Left kidney (tissue), 2 donors: Measurements from ENCODE around the gene MAMLD1. TPM values are rescaled to one million over a fixed set of nuclear protein-coding genes. Genes with fewer than 3 reads are reported as not detected.

Experiments
- DNase-seq: peaks from one replicate; pipeline ENCODE4 v3.0.0-alpha.2; 2013
- polyA plus RNA-seq: library from polyadenylated mRNA; unstranded; fragments of 120-200 nt; gene quantifications from one replicate; pipeline ENCODE4 v1.2.1, GENCODE V29; 2013; ENCODE audit not compliant: insufficient read length

Gene MAMLD1
- polyA plus RNA-seq, 1 donor: 7.5 TPM

DNA sequence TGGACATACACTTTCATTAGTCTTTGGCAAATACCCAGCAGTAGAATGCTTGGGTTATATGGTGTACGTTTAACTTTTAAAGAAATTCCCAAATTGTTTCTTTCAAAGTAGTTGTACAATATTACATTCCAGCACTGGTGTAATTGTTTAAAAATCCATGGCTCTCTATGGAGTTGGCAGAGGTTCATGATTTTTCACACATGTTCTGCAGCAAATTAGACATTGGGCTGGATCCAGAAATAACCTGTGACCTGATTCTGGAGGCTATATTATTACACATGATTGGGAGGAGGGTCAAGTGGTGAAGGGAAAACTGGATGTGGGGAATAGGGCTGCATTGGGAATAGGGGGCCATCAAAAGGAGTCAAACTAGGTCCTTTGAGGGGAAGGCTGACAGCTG, 41.9 kb downstream of the MAMLD1 start:
- no peak for DNase-seq

DNA sequence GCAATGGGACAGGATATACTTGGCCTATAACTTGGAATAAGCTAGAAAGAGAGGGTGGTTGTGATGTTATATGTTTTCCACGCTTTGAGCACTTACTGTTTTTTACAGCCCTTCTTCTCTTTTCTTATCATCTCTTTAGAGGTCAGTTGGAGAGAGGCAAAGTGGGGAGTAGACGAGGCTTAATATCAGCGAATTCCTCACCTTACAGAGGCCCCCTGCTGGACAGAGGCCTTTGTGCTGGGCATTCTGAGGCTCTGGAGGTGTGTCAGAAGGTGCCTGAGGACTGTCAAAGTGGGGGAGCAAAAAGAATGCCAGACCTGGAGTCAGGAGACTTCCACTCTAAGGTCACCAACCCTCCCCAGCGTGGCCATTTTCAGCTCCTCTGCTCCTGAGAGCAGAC, 42.5 kb downstream of the MAMLD1 start:
- no peak for DNase-seq

DNA sequence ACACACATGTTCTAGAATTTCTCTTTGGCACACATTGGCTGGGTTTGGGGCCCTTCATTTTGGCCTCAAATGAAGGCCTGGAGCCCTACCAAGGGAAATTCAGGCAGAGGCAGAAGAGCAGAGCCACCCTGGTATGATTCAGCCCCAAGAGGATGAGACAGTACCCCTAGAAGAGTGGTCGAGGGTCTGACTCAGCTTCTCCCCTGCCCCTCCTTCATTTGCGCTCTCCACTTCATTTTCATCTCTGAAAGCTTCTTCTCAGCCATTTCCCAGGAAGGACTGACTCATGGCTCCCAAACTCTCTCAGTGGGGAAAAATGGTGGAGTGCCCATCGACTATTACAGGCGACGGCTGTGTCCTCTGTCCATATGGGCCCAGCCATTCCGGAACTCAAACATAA, 43.5 kb downstream of the MAMLD1 start:
- DNase-seq: no peak

DNA sequence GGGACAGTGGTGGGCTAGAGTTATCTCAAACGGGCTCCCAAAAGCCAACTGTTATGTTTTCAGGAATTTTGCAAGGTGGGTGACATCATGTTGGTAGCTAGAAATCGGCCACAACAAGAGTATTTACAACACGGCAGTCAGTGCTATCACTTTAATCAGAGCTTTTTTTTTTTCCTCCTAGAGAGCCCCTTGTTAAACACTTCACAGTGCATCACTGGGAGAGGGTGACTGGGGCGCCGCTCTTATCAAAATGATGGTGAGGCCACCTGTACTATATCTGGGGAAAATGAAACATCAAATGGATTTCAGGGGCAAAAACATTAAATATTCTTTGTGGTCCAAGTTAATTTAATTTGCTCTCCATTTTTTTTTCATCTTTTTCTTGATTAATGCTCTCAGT, 44.9 kb downstream of the MAMLD1 start:
- no peak for DNase-seq

DNA sequence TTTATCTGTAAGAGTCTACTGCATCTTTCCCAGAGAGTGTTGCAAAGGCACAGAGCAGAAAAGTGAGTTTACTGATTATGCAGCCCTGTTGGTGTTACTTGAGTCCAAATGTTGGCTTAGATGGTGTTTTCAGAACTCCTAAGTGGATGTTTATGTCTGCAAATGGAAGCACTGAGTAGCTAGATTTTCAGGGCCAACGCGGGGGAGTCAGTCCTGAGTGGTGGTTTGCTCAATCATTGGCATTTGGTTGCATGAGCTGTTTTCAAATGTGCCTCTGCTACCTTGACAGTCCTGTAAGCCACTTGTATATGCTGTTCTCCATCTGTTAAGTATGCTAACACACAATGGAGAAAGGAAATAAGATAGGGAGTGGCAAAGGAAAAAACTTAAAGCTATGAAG, 45.4 kb downstream of the MAMLD1 start:
- DNase-seq: no peak

DNA sequence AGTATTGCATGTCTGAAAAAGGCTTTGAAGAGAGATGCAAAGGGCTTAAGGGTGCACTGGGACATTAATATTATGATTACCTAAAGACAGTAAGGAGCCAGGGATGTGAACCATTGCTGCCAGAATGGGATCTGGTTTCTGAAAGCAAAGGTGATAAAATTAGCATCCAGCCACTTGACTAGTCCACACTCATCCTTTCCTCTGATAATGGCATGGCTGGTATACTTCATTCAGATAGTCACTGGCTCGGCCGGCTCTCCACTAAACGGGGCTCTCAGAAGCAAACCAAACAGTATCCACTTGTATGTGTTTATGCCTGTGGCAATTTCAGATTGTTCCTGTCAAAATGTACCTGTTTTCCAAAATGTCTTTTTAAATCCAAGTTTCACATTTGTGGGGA, 46.4 kb downstream of the MAMLD1 start:
- no peak for DNase-seq

DNA sequence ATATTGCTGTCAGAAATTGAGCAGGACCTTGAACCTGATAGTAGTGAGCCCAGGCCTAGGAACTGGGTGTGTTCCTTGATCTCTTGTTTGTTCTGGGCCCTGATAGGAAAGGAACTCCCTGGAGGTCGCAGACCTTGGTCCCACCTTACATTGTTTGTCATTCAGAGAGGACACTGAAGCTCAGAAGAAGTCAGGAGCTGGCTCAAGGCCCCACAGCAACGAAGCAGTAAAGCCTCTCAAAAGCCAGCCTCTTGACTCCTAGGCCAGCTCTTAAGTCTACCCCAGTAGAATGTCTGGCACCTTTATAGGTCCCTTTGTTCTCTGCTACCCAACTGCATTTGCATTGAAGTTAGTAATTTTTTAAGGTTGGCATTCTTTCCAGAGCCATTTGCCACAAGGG, 46.8 kb downstream of the MAMLD1 start:
- DNase-seq: no peak

DNA sequence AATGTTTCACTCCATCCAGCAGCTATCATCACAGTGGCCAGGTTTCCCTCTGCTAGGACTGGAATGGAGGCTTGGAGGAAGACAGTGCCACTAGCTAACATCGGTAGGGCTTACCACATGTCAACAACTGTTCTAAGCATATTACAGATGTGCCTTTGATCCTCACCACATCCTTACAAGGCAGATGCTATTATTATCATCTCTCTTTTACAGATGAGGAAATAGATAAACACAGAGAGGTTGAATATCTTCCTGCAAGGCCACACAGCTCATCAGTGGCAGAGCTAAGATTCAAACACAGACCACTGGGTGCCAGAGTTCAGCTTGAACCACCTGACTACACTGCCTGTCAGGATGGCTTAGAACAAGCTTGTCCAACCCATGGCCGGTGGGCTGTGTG, 47.4 kb downstream of the MAMLD1 start:
- DNase-seq: no peak

DNA sequence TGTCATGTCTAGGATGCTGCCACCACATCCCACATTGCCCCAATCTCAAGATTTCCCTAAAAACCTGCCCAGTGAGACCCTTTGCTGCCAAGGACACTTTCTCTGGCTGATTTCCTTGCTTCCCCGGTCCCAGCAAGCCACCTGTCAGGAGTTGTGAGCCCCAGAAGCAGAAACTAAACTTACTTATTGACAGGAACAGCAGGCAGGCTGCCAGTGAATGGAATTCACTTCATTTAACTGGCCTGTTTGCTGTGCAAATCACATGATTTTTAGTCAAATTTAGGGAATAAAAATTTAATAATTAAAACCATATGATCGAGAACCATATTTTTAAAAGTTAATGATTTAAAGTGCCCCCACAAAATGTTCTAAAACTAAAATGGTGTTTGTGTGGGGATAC, 48.5 kb downstream of the MAMLD1 start:
- no peak for DNase-seq

DNA sequence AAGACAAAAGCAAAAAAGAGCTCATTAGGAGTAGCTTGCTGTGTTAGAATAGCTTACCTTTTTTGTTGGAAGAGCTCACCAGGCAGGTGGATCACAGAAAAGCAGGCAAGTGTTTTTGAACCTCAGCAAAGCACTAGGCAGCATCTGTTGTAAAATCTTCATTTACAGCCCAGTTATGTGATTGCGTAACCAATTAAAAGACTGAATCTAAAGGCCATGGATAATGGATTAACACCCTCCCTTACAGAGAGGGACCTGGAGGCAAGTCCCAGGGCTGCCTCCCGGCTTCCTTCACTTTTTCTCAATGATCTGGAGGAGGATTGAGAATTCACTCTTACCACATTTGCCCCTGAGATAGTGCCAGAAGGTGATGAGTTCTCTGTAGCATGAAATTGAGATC, 51.1 kb downstream of the MAMLD1 start:
- DNase-seq: no peak

DNA sequence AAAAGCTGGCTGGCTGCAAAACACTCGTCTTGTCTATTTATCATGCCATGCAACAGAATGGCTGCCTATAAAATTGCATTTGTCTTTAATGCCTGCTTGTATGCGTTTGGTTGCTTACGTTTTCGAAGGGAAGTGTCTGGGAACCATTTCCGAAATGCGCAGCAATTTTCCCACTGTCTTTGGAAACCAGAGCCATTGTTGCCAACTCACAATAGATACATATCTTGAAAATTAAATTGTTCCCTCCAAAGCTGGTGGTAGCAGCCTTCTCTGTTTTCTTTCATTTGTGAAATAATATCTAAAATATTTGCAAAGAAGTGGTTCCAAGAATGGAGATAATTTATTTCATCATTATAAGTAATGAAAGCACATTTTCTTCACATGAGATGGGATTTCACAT, 53.4 kb downstream of the MAMLD1 start:
- DNase-seq: no peak

DNA sequence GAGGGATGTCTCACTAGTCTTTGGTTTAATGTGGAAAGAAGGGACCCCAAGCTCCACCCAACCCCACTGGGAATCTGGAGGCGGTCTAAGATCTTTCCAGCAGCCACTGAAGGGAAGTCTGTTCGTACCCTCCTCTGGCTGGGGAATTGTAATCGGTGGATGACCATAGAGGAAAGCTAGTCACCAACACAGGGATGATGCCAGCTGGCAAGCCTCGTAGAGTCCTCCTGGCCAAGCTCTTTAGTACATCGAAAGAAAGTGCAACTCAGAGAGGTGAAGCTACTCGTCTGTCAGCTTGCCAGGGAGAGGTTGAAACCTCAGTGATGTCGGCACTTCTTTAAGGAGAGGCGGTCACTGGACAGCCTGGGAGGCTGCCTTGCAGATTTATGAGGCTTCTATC, 58.7 kb downstream of the MAMLD1 start:
- no peak for DNase-seq

DNA sequence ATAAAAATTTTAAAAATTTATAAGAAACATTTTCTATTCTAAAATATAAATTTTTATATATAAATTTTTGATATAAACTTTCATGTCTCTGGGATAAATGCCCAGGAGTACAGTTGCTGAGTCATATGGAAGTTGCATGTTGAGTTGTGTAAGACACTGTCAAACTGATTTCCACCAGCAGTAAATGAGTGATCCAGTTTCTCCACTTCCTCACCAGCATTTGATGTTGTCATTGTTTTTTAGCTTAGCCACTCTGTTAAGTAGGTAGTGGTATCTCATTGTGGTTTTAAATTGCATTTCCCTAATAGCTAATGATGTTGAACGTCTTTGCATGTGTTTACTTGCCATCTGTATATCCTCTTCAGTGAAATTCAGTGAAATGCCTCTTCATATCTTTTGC, 66.5 kb downstream of the MAMLD1 start:
- no peak for DNase-seq

DNA sequence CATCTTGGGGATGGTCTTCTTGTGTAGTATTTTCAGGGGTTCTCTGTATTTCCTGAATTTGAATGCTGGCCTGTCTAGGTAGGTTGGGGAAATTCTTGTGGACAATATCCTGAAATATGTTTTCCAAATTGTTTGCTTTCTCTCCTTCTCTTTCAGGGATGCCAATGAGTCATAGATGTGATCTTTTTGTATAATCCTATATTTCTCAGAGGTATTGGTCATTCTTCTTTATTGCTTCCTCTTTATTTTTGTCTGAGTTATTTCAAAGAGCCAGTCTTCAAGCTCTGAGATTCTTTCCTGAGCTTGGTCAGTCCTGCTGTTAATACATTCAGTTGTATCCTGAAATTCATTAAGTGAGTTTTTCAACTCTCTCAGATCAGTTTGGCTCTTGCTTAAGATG, 73.1 kb downstream of the MAMLD1 start:
- no peak for DNase-seq

DNA sequence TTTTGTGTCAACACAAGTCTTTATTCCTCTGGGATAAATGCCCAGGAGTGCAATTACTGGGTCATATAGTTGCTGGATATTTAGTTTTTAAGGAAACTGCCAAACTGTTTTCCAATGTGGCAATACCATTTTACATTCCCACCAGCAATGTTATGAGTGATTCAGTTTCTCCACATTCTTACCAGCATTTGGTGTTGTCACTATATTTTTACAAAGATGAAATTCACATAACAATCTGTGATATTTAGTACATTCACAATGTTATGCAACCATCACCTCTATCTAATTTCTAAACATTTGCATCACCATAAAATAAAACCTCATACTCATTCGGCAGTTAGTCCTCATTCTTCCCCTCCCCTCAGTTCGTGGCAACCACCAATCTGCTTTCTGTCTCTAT, 75.0 kb downstream of the MAMLD1 start:
- no peak for DNase-seq

DNA sequence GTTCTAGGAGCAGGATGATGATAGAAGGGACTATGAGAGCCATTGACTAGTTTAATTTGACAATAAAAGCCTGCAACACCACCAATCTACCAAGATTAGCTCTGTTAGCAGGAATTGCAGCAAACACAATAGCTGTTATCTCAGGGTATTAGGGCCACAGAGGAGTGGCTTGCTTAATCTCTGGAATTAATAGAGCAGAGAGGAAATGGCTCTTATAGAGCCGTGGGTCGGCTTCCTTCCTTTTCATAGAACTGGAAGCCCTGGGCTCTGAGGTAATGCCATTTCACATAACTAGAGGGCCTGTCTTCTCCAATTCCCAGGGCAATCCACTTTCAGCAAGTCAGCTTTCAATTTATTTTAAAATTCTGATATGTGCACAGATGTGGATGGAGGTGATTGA, 83.0 kb downstream of the MAMLD1 start:
- DNase-seq: no peak

DNA sequence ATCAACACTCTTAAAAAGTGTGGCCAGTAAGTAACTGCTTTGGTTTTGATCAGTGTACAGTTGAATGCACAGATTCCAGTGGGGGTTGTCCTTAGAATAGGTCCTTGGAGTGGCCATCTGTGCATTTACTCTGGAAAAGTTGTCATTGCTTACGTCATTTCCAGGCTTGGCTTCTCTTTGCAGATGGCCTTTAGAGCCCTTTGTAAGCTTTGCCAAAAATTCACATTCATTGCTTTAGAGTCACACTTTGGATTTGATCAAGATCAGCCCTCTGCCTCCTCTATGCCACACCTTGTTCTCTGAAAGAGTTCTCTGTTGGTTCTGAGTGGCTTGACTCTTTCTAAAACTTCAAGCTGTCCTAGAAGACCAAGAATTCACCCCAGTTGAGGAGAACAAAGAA, 83.9 kb downstream of the MAMLD1 start:
- no peak for DNase-seq

DNA sequence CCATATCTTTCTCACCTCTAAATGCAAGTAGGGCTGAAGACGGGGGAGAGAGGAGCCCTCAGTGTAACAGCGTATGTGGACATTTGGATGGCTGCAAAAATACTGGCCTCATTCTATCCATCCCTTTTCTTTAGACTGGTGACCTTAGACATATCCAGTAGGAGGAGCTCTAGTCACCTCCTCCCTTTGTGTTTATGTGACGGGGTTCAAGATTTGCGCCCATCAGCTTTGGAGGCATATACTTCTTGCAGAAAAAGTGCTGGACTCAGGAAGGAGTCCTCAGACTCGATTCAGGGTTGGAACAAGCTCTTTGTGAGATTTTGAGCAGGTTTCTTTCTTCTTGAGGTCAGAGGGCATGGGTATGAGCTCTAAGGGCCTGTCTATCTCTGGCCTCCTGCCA, 86.2 kb downstream of the MAMLD1 start:
- no peak for DNase-seq

DNA sequence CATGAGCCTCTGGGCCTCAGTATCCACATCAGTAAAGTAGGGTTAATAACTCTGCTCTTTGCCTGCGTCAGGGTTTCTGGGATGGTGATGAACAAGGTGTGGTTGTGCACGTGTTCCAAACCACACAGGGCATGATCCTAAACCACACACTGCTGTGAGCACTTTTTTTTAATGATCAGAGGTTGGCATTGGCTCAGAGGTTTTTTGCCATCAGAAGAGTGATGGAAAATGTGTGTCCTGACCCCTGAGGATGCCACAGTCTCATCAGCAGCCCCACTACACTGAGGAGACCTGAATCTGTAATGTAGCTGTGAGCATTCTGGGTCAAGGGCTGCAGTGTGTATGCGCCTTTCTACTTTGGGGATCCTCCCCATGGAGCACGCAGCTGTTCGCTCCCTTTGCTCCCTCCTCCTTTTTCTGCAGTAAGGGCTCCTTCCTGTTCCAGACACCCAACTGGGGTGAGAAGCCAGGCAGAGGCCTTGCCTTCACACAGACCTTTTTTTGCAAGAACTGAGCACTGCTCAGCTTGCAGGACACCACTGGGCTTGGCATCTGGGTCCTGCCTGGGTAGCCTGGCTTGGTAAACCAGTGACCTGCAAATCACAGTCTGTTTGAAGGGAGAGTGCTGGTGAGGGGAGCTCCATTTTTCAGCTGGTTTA, 87.5 kb downstream of the MAMLD1 start:
- DNase-seq: no peak

DNA sequence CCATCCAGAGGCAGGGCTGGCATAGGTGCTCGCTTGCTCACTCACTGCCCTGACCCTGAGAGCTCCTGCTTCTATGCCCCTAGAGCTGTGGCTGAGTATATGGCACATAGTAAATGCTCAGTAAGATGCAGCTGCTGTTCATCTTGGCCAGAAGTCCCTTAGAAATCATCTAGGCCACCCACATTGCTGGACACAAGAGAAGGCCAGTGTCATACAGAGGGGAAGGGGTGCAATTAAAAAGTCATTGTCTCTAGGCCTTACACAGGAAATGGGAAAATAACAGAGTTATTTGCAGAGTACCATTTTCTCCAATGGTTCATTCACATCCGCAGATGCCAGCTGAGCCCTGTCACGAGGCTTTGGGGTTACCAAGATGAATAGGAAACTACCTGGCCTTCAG, 88.8 kb downstream of the MAMLD1 start:
- no peak for DNase-seq

DNA sequence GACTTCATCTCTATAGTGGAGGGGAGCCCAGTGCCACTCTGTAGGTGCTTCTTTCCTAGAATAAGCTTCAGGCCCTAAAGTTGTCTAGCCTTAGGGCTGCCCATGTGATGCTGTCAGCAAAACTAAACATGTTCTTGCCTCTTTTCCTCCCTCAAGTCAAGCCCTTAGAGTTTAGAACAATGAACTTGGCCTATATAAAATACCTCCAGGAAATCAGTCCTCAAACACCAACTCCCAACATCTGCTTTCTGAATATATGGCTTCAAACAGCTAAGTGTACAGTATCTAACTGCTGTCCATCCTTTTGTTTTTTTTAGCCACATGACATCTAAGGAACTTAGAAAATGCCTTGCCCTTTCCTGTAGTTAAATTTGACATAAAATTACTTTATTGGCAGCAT, 91.0 kb downstream of the MAMLD1 start:
- no peak for DNase-seq

DNA sequence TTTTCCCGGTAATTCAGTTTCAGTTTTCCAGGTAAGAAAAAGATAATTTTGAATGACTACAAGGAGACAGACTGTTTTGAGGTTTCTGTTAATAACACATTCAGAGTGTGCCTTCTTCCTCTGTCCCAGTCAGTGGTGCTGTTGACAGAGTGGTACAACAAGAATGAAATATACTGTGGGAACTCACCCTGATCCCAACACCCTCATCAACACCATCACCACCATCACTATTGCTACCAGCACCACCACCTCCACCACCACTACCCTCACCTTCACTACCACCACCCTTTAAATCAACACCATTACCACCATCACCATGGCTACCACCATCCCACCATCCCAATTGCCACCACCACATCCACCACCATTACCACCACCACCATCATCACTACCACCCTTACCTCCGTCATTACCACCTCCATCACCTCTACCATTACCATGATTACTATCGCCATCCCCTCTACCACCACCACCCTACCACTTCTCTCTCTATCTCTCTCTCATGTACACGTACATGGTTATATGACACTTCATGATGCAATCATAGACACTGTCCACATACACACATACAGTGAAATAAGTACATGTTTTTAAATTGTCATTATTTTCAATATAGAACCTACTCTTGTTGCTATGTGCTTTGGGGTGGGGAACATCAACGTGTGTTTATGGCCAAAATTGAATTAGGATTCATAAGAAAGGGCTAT, 91.5 kb downstream of the MAMLD1 start:
- no peak for DNase-seq

DNA sequence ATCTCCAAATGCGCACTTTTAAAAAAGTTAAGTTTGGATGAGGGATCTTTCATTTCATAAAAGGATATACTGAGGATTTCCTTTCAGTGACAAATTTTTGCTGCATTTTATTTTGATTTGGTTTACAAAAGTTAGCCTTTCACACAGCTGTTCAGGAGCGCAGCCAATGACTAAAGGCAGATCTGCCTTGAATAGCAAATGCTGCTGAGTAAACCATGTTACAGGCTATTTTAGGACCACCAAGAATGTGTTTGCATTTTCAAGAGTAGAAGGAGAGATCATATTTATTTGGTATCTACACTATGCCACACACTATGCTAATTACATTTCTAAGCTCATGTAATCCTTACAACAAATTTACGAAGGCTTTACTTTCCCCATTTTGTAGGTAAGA, 92.1 kb downstream of the MAMLD1 start:
- DNase-seq: no peak

DNA sequence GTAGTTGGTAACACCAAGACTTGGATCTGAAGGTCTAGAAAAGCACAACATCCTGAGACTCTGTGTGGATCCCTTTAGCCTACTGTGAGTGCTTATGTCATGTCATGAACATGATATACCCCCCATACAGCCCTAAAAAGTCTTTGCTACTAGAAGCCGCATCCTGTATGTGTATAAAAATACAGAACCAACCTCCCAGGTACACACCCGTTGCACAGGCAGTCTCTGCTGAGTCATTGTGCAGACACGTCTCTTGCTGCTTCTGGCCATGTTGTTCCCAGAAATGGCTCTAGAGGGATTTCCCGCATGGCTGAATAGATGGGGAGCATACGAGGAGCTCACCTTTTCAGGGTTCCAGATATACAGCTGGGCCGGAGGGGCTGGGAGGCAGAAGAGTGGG, 93.3 kb downstream of the MAMLD1 start:
- no peak for DNase-seq
